ENCODE data around the gene URM1. TPM values are rescaled to one million over a fixed set of nuclear protein-coding genes. Genes with fewer than 3 reads are reported as not detected.

The URM1 gene
- total RNA-seq, result 100 to 1,000 TPM; 100 to 108 TPM
- 56.3 TPM for polyA plus RNA-seq

DNA sequence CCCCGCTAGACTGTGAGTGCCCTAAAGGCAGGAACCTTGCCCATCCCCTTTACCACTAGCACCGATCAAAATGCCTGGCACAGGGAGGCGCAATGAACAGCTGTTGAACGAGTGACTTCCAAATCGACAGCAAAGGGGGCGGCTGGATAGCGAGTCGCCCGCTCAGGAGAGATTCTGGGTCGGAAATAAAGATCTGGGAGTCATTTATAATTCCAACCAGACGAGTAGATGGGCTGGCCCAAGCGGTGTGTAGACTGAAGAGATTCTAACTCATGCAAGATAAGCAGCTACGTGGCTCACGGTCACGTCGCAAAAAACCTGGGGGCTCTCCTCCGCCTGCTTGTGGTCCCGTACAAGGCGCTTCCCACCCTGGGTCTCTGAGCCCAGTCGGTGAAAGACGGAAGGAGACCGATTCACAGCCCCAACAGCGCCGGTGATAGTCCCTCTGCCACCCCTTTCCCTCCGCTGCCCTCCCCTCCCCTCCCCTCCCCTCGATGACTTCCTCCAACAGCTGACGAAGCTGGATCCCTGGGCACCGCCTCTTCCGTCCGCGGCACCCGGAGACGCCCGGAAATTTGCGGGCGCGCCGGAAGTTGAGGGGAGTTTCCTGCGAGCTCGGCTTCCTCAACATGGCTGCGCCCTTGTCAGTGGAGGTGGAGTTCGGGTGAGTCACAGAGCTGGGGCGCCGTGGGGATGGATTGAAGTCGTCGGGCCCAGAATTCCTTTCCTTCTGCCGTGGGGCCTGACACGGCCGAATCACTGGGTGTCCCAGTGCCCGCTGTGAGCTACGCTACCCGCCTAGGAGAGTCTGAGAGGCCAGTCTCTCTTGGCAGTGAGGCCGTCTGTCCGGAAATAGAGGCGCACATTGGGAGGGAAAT, at the start of gene URM1:
Gene URM1 (plus strand): TSS at position 623 of the 878 bp plus-strand sequence. CDS start 7 bp downstream, at position 630.
- peak; percentile 94 to 97 (median 95) for DNase-seq
- H3K4me1 Mint-ChIP-seq, result peaks cover 38 to 39% (median 38%) of the 10 kb centered on the region in 3 donors
- peaks cover 4% of the 10 kb centered on the region for H3K36me3 ChIP-seq (ENCODE audit: insufficient read depth, low read length)
- peaks cover 8 to 10% of the 10 kb centered on the region in 2 donors for H3K27me3 Mint-ChIP-seq
- no peaks in the 10 kb centered on the region for H3K27me3 ChIP-seq (ENCODE audit: insufficient read depth, low read length, poor library complexity, severe bottlenecking)
- ChIA-PET CTCF (interaction anchor here (0.7 to 2.1 kb wide), 7 partner anchors 9 to 447 kb away, joined by 3 to 16 read pairs (median 3); partner anchors contain the start of gene ENDOG), POLR2A (interaction anchor here (0.6 to 2.3 kb wide), 5 partner anchors 9 to 417 kb away, joined by 4 to 16 read pairs (median 4); partner anchors contain the start of genes CERCAM, GOLGA2 and SWI5)
- peaks cover 0 to 36% (median 0%) of the 10 kb centered on the region in 3 donors for H3K36me3 Mint-ChIP-seq
- H3K4me1 ChIP-seq (ENCODE audit: insufficient read depth, low read length), result peaks cover 18% of the 10 kb centered on the region
- peak within 1 kb of the TSS; percentile 93 to 98 (median 97) for H3K4me3 Mint-ChIP-seq
- H3K4me3 ChIP-seq (ENCODE audit: low read length), result peak within 1 kb of the TSS; percentile 90
- no peaks in the 10 kb centered on the region for H3K9me3 ChIP-seq (ENCODE audit: low read length)
- no peaks in the 10 kb centered on the region for H3K9me3 Mint-ChIP-seq
- peak within 1 kb of the TSS; percentile 90 to 99 (median 97) for H3K27ac Mint-ChIP-seq
- peak within 1 kb of the TSS; percentile 95 for H3K27ac ChIP-seq (ENCODE audit: low read depth, low read length)

DNA sequence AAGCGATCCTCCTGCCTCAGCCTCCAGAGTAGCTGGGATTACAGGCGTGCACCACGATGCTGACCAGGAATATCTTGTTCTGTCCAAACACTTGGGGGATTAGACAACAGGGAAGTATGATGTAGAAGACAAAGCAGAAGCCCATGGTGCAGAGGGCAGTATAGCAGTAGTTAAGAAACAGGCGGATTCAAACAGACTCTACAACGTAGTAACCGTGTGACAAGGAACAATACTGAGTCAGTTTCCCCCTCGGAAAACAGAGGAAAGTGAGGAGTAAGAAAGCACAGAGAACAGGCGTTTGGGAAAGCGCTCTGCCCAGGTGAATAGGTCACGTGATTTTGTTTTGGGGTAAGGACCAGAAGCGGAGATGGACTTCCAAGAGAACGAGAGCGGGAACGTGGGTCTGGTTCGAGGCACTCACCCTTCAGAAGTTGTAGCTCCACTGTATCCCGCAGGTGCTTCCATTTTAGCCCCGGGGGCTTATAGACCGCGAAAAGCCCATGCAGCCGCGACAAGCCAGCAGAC, 49.2 kb upstream of the URM1 start:
- no peaks in the 10 kb centered on the region for H3K27me3 ChIP-seq (ENCODE audit: insufficient read depth, low read length, poor library complexity, severe bottlenecking)
- no peaks in the 10 kb centered on the region for H3K9me3 Mint-ChIP-seq
- CTCF ChIA-PET, result interaction anchor here (0.9 to 1.3 kb wide), 2 partner anchors 13 to 19 kb away, joined by 3 to 4 read pairs; no protein-coding TSS in a partner anchor
- peaks cover 0 to 47% (median 0%) of the 10 kb centered on the region in 3 donors for H3K36me3 Mint-ChIP-seq
- no peaks in the 10 kb centered on the region for H3K27me3 Mint-ChIP-seq
- H3K9me3 ChIP-seq (ENCODE audit: low read length), result no peaks in the 10 kb centered on the region
- H3K27ac ChIP-seq (ENCODE audit: low read depth, low read length), result peak overlapping the region; percentile 85
- H3K4me3 Mint-ChIP-seq, result peak overlapping the region; percentile 91 to 99 (median 96)
- H3K36me3 ChIP-seq (ENCODE audit: insufficient read depth, low read length), result peaks cover 20% of the 10 kb centered on the region
- H3K4me1 ChIP-seq (ENCODE audit: insufficient read depth, low read length), result peaks cover 29% of the 10 kb centered on the region
- peak overlapping the region; percentile 95 to 100 (median 98) for H3K27ac Mint-ChIP-seq
- peak overlapping the region; percentile 81 for H3K4me3 ChIP-seq (ENCODE audit: low read length)
- no peak for DNase-seq
- POLR2A ChIA-PET, result no interaction called here
- peaks cover 31 to 44% (median 34%) of the 10 kb centered on the region in 3 donors for H3K4me1 Mint-ChIP-seq

DNA sequence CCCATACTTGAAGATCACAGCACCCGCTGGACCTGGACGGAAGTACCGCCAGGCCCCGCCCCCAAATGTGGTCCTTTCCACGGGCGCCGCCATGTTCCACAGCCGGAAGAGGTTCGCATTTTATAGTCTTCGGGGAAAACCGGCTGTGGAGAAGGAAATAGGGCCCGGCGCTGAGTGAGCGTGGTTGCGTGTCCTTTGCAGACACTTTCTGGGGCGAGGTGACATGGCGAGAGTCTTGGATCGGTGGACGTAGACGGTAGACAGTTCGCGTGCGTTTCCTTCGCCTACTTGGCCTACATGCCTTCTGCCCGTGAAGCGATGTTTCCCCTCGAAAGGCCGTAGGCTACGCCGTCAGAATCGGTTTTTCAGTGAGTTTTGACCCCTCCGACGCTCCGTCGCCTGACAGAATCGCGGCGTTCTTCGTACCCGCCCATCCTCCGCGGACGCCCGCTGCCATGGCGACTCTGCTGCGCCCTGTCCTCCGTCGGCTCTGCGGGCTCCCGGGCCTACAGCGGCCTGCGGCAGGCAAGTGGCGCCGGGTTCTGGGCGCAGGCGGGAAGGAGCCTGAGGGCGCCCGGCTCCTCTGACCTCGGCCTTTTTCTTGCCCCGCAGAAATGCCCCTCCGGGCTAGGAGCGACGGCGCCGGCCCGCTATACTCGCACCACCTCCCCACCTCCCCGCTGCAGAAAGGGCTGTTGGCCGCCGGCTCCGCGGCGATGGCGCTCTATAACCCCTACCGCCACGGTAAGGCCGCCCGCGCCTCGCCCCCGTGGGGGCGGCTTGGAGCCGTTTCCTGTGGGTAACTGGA, 48.6 kb upstream of the URM1 start, which contains the start of the genes COQ4 and TRUB2:
Gene COQ4 (plus strand): TSS at position 436 of the 808 bp plus-strand sequence. CDS start 20 bp downstream, at position 456.
Gene TRUB2 (minus strand): TSS at position 44 of the 808 bp plus-strand sequence. CDS start 39 bp downstream, at position 5.
- H3K4me3 ChIP-seq (ENCODE audit: low read length), result peak within 1 kb of the TSS; percentile 81
- H3K27me3 ChIP-seq (ENCODE audit: insufficient read depth, low read length, poor library complexity, severe bottlenecking), result no peaks in the 10 kb centered on the region
- peaks cover 29 to 44% (median 34%) of the 10 kb centered on the region in 3 donors for H3K4me1 Mint-ChIP-seq
- H3K9me3 ChIP-seq (ENCODE audit: low read length), result no peaks in the 10 kb centered on the region
- ChIA-PET POLR2A (no interaction called here), CTCF (interaction anchor here (0.9 to 1.3 kb wide), 2 partner anchors 13 to 19 kb away, joined by 3 to 4 read pairs; no protein-coding TSS in a partner anchor)
- H3K27me3 Mint-ChIP-seq, result no peaks in the 10 kb centered on the region
- H3K4me1 ChIP-seq (ENCODE audit: insufficient read depth, low read length), result peaks cover 29% of the 10 kb centered on the region
- H3K36me3 Mint-ChIP-seq, result peaks cover 0 to 42% (median 0%) of the 10 kb centered on the region in 3 donors
- peak; percentile 89 to 95 (median 92) for DNase-seq
- peak within 1 kb of the TSS; percentile 95 to 100 (median 98) for H3K27ac Mint-ChIP-seq
- H3K4me3 Mint-ChIP-seq, result peak within 1 kb of the TSS; percentile 91 to 99 (median 96)
- H3K27ac ChIP-seq (ENCODE audit: low read depth, low read length), result peak within 1 kb of the TSS; percentile 85
- H3K9me3 Mint-ChIP-seq, result no peaks in the 10 kb centered on the region
- peaks cover 15% of the 10 kb centered on the region for H3K36me3 ChIP-seq (ENCODE audit: insufficient read depth, low read length)

DNA sequence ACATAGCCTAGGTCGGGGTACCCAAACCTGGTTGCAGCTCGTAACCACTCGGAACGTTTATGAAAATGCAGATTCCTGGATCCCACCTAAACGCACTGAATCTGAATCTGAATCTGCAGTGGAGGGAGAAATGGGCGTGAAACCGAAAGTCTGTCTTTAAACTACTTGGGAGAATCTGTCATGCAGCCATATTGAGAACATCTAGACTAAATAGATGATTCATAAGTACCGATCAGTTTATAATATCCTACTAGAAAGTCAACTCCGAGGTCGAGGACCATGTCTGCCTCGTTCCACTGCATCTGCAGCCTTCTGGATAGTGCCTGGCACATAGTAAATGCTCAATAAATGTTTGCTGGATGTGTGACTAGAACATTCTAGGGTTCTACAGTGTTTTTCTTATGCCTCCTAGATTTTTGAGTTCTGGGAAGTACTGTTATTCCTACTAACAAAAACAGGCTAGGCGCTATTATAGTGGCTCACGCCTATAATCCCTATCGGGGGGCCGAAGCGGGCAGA, 47.9 kb upstream of the URM1 start:
- no peak for DNase-seq
- H3K27ac ChIP-seq (ENCODE audit: low read depth, low read length), result peak overlapping the region; percentile 85
- peaks cover 29 to 44% (median 34%) of the 10 kb centered on the region in 3 donors for H3K4me1 Mint-ChIP-seq
- no peaks in the 10 kb centered on the region for H3K9me3 Mint-ChIP-seq
- peak overlapping the region; percentile 91 to 99 (median 96) for H3K4me3 Mint-ChIP-seq
- peak overlapping the region; percentile 85 to 100 (median 96) for H3K27ac Mint-ChIP-seq
- H3K4me1 ChIP-seq (ENCODE audit: insufficient read depth, low read length), result peaks cover 29% of the 10 kb centered on the region
- H3K27me3 Mint-ChIP-seq, result no peaks in the 10 kb centered on the region
- H3K27me3 ChIP-seq (ENCODE audit: insufficient read depth, low read length, poor library complexity, severe bottlenecking), result no peaks in the 10 kb centered on the region
- peaks cover 0 to 45% (median 0%) of the 10 kb centered on the region in 3 donors for H3K36me3 Mint-ChIP-seq
- ChIA-PET POLR2A (no interaction called here), CTCF (no interaction called here)
- H3K9me3 ChIP-seq (ENCODE audit: low read length), result no peaks in the 10 kb centered on the region
- peaks cover 17% of the 10 kb centered on the region for H3K36me3 ChIP-seq (ENCODE audit: insufficient read depth, low read length)
- peak overlapping the region; percentile 81 for H3K4me3 ChIP-seq (ENCODE audit: low read length)

DNA sequence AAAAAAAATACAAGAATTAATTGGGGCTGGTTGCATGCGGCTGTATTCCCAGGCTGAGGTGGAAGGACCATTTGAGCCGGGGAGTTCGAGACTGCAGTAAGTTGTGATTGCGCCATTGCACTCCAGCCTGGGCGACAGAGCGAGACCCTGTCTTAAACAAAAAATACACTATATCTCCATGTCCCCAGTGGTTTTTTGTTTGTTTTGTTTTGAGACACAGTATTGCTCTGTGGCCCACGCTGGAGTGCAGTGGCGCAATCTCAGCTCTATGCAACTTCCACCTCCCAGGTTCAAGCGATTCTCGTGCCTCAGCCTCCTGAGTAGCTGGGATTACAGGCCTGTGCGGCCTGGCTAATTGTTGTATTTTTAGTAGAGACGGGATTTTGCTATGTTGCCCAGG, 47.4 kb upstream of the URM1 start:
- DNase-seq, result no peak
- POLR2A ChIA-PET, result no interaction called here
- peak overlapping the region in 7 of 8 donors; percentile 68 to 100 (median 96) for H3K27ac Mint-ChIP-seq
- no peaks in the 10 kb centered on the region for H3K27me3 ChIP-seq (ENCODE audit: insufficient read depth, low read length, poor library complexity, severe bottlenecking)
- peaks cover 29 to 44% (median 34%) of the 10 kb centered on the region in 3 donors for H3K4me1 Mint-ChIP-seq
- peaks cover 29% of the 10 kb centered on the region for H3K4me1 ChIP-seq (ENCODE audit: insufficient read depth, low read length)
- peaks cover 0 to 48% (median 3%) of the 10 kb centered on the region in 3 donors for H3K36me3 Mint-ChIP-seq
- CTCF ChIA-PET, result no interaction called here
- H3K27me3 Mint-ChIP-seq, result no peaks in the 10 kb centered on the region
- H3K36me3 ChIP-seq (ENCODE audit: insufficient read depth, low read length), result peaks cover 17% of the 10 kb centered on the region
- no peaks in the 10 kb centered on the region for H3K9me3 Mint-ChIP-seq
- H3K4me3 Mint-ChIP-seq, result peak overlapping the region; percentile 91 to 99 (median 96)
- peak overlapping the region; percentile 85 for H3K27ac ChIP-seq (ENCODE audit: low read depth, low read length)
- H3K9me3 ChIP-seq (ENCODE audit: low read length), result no peaks in the 10 kb centered on the region
- H3K4me3 ChIP-seq (ENCODE audit: low read length), result peak overlapping the region; percentile 81

DNA sequence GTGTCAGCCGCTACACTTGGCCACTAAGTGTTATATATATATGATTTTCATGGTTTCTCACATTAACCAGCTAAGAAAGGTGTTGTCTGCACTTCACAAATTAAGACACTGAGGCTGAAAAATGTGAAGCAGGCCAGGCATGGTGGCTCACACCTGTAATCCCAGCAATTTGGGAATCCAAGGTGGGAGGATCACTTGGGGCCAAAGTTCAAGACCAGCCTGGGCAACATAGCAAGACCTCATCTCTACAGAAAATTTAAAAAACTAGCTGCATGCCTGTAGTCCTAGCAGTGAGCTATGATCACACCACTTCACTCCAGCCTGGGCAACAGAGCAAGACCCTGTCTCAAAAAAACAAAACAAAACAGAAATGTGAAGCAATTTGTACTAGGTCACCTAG, 46.8 kb upstream of the URM1 start:
- Histone ChIP-seq H3K27me3 (ENCODE audit: insufficient read depth, low read length, poor library complexity, severe bottlenecking) (no peaks in the 10 kb centered on the region), H3K4me1 (ENCODE audit: insufficient read depth, low read length) (peaks cover 29% of the 10 kb centered on the region), H3K36me3 (ENCODE audit: insufficient read depth, low read length) (peaks cover 17% of the 10 kb centered on the region), H3K4me3 (ENCODE audit: low read length) (no peak overlapping the region), H3K9me3 (ENCODE audit: low read length) (no peaks in the 10 kb centered on the region), H3K27ac (ENCODE audit: low read depth, low read length) (no peak overlapping the region)
- Mint-ChIP-seq H3K4me3 (peak overlapping the region; percentile 15 to 96 (median 53)), H3K27ac (peak overlapping the region in 7 of 8 donors; percentile 8 to 96 (median 47)), H3K27me3 (no peaks in the 10 kb centered on the region), H3K9me3 (no peaks in the 10 kb centered on the region), H3K36me3 (peaks cover 0 to 48% (median 3%) of the 10 kb centered on the region in 3 donors), H3K4me1 (peaks cover 29 to 44% (median 34%) of the 10 kb centered on the region in 3 donors)
- POLR2A ChIA-PET, result no interaction called here
- CTCF ChIA-PET, result interaction anchor here (1.2 to 1.3 kb wide), 2 partner anchors 15 to 47 kb away, joined by 3 to 4 read pairs; partner anchors contain the start of gene URM1
- no peak for DNase-seq

DNA sequence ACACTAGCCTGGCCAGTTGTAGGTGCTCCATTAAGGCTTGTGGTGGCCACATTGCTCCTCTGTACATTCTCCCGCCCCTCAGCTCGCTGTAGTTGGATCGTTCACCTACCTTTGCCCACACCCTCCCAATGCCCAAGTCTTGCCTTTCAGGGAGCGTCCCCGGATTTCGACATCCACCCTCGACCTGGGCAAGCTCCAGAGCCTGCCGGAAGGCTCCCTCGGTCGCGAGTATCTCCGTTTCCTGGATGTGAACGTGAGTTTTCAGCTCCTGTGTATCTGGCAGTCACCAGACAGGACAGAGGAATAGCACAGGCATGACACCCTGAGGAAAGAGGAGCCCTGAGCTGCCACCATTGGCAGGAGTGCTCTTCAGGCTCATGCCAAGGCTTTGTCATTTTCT, 45.5 kb upstream of the URM1 start:
- no peaks in the 10 kb centered on the region for H3K9me3 ChIP-seq (ENCODE audit: low read length)
- DNase-seq, result no peak
- peaks cover 0 to 51% (median 3%) of the 10 kb centered on the region in 3 donors for H3K36me3 Mint-ChIP-seq
- H3K9me3 Mint-ChIP-seq, result no peaks in the 10 kb centered on the region
- POLR2A ChIA-PET, result no interaction called here
- H3K4me1 Mint-ChIP-seq, result peaks cover 29 to 44% (median 34%) of the 10 kb centered on the region in 3 donors
- peak overlapping the region in 1 of 8 donors; percentile 58 for H3K27ac Mint-ChIP-seq
- H3K27me3 ChIP-seq (ENCODE audit: insufficient read depth, low read length, poor library complexity, severe bottlenecking), result no peaks in the 10 kb centered on the region
- H3K4me3 ChIP-seq (ENCODE audit: low read length), result no peak overlapping the region
- H3K27ac ChIP-seq (ENCODE audit: low read depth, low read length), result no peak overlapping the region
- peak overlapping the region in 3 of 7 donors; percentile 32 to 93 (median 46) for H3K4me3 Mint-ChIP-seq
- H3K36me3 ChIP-seq (ENCODE audit: insufficient read depth, low read length), result peaks cover 17% of the 10 kb centered on the region
- CTCF ChIA-PET, result no interaction called here
- H3K4me1 ChIP-seq (ENCODE audit: insufficient read depth, low read length), result peaks cover 29% of the 10 kb centered on the region
- H3K27me3 Mint-ChIP-seq, result no peaks in the 10 kb centered on the region
